ENCODE data around the gene SLC9A9. TPM values are rescaled to one million over a fixed set of nuclear protein-coding genes. Genes with fewer than 3 reads are reported as not detected.

Gene SLC9A9
- polyA plus RNA-seq, 2 donors: 8.3 to 11.9 TPM

GRCh38 chr3:143671626-143672025, 176.6 kb downstream of the SLC9A9 start:
- Histone ChIP-seq H3K27ac (ENCODE audit: low read depth in 2 of 2, low read length in 1 of 2) (no peak overlapping the region), H3K36me3 (ENCODE audit: control insufficient read depth in 2 of 2, insufficient read depth in 2 of 2, low read length in 1 of 2) (no peaks in the 10 kb centered on the region), H3K9me3 (ENCODE audit: control insufficient read depth in 2 of 2, insufficient read depth in 1 of 2, low read depth in 1 of 2, low read length in 1 of 2) (no peaks in the 10 kb centered on the region), H3K4me1 (ENCODE audit: control insufficient read depth in 2 of 2, insufficient read depth in 2 of 2, low read length in 1 of 2) (no peaks in the 10 kb centered on the region), H3K4me3 (ENCODE audit: low read depth in 1 of 2, low read length in 2 of 2) (no peak overlapping the region), H3K27me3 (ENCODE audit: control insufficient read depth in 1 of 2, insufficient read depth in 2 of 2, low read length in 2 of 2) (no peaks in the 10 kb centered on the region)
- 71 to 73% methylated on average over 1 of the region's 1 CpG for WGBS, 2 donors

GRCh38 chr3:143668924-143669790, 179.1 kb downstream of the SLC9A9 start:
- no peaks in the 10 kb centered on the region for H3K36me3 ChIP-seq (ENCODE audit: control insufficient read depth in 2 of 2, insufficient read depth in 2 of 2, low read length in 1 of 2)
- no peak overlapping the region for H3K4me3 ChIP-seq (ENCODE audit: low read depth in 1 of 2, low read length in 2 of 2)
- no peaks in the 10 kb centered on the region for H3K27me3 ChIP-seq (ENCODE audit: control insufficient read depth in 1 of 2, insufficient read depth in 2 of 2, low read length in 2 of 2)
- H3K27ac ChIP-seq (ENCODE audit: low read depth in 2 of 2, low read length in 1 of 2): no peak overlapping the region
- H3K4me1 ChIP-seq (ENCODE audit: control insufficient read depth in 2 of 2, insufficient read depth in 2 of 2, low read length in 1 of 2): no peaks in the 10 kb centered on the region
- H3K9me3 ChIP-seq (ENCODE audit: control insufficient read depth in 2 of 2, insufficient read depth in 1 of 2, low read depth in 1 of 2, low read length in 1 of 2): no peaks in the 10 kb centered on the region
- WGBS, 2 donors: 67 to 72% methylated on average over 5 of the region's 5 CpGs

GRCh38 chr3:143668385-143668784, 179.9 kb downstream of the SLC9A9 start:
- Histone ChIP-seq H3K27me3 (ENCODE audit: control insufficient read depth in 1 of 2, insufficient read depth in 2 of 2, low read length in 2 of 2) (no peaks in the 10 kb centered on the region), H3K4me3 (ENCODE audit: low read depth in 1 of 2, low read length in 2 of 2) (no peak overlapping the region), H3K36me3 (ENCODE audit: control insufficient read depth in 2 of 2, insufficient read depth in 2 of 2, low read length in 1 of 2) (no peaks in the 10 kb centered on the region), H3K9me3 (ENCODE audit: control insufficient read depth in 2 of 2, insufficient read depth in 1 of 2, low read depth in 1 of 2, low read length in 1 of 2) (no peaks in the 10 kb centered on the region), H3K27ac (ENCODE audit: low read depth in 2 of 2, low read length in 1 of 2) (no peak overlapping the region), H3K4me1 (ENCODE audit: control insufficient read depth in 2 of 2, insufficient read depth in 2 of 2, low read length in 1 of 2) (no peaks in the 10 kb centered on the region)
- WGBS, 2 donors: 77 to 90% methylated on average over 5 of the region's 5 CpGs

- H3K36me3 ChIP-seq (ENCODE audit: control insufficient read depth in 2 of 2, insufficient read depth in 2 of 2, low read length in 1 of 2): no peaks in the 10 kb centered on the region
- H3K4me1 ChIP-seq (ENCODE audit: control insufficient read depth in 2 of 2, insufficient read depth in 2 of 2, low read length in 1 of 2): no peaks in the 10 kb centered on the region
- 74 to 76% methylated on average over 3 of the region's 3 CpGs for WGBS, 2 donors
- H3K27ac ChIP-seq (ENCODE audit: low read depth in 2 of 2, low read length in 1 of 2): no peak overlapping the region
- peaks cover 0 to 3% of the 10 kb centered on the region in 2 donors for H3K9me3 ChIP-seq (ENCODE audit: control insufficient read depth in 2 of 2, insufficient read depth in 1 of 2, low read depth in 1 of 2, low read length in 1 of 2)
- no peaks in the 10 kb centered on the region for H3K27me3 ChIP-seq (ENCODE audit: control insufficient read depth in 1 of 2, insufficient read depth in 2 of 2, low read length in 2 of 2)
- H3K4me3 ChIP-seq (ENCODE audit: low read depth in 1 of 2, low read length in 2 of 2): no peak overlapping the region
Measured at GRCh38 chr3:143661677-143662076, 186.6 kb downstream of the SLC9A9 start.

- H3K4me3 ChIP-seq (ENCODE audit: low read depth in 1 of 2, low read length in 2 of 2): no peak overlapping the region
- no peaks in the 10 kb centered on the region for H3K36me3 ChIP-seq (ENCODE audit: control insufficient read depth in 2 of 2, insufficient read depth in 2 of 2, low read length in 1 of 2)
- WGBS, 2 donors: 35 to 53% methylated on average over 2 of the region's 2 CpGs
- no peak overlapping the region for H3K27ac ChIP-seq (ENCODE audit: low read depth in 2 of 2, low read length in 1 of 2)
- H3K4me1 ChIP-seq (ENCODE audit: control insufficient read depth in 2 of 2, insufficient read depth in 2 of 2, low read length in 1 of 2): no peaks in the 10 kb centered on the region
- H3K27me3 ChIP-seq (ENCODE audit: control insufficient read depth in 1 of 2, insufficient read depth in 2 of 2, low read length in 2 of 2): no peaks in the 10 kb centered on the region
- peaks cover 0 to 3% of the 10 kb centered on the region in 2 donors for H3K9me3 ChIP-seq (ENCODE audit: control insufficient read depth in 2 of 2, insufficient read depth in 1 of 2, low read depth in 1 of 2, low read length in 1 of 2)
Measured at GRCh38 chr3:143658861-143659260, 189.4 kb downstream of the SLC9A9 start.

- no peak overlapping the region for H3K4me3 ChIP-seq (ENCODE audit: low read depth in 1 of 2, low read length in 2 of 2)
- peaks cover 0 to 3% of the 10 kb centered on the region in 2 donors for H3K9me3 ChIP-seq (ENCODE audit: control insufficient read depth in 2 of 2, insufficient read depth in 1 of 2, low read depth in 1 of 2, low read length in 1 of 2)
- 93 to 97% methylated on average over 1 of the region's 1 CpG for WGBS, 2 donors
- no peaks in the 10 kb centered on the region for H3K4me1 ChIP-seq (ENCODE audit: control insufficient read depth in 2 of 2, insufficient read depth in 2 of 2, low read length in 1 of 2)
- H3K36me3 ChIP-seq (ENCODE audit: control insufficient read depth in 2 of 2, insufficient read depth in 2 of 2, low read length in 1 of 2): no peaks in the 10 kb centered on the region
- H3K27me3 ChIP-seq (ENCODE audit: control insufficient read depth in 1 of 2, insufficient read depth in 2 of 2, low read length in 2 of 2): no peaks in the 10 kb centered on the region
- H3K27ac ChIP-seq (ENCODE audit: low read depth in 2 of 2, low read length in 1 of 2): no peak overlapping the region
Measured at GRCh38 chr3:143658116-143658515, 190.2 kb downstream of the SLC9A9 start.

- Histone ChIP-seq H3K9me3 (ENCODE audit: control insufficient read depth in 2 of 2, insufficient read depth in 1 of 2, low read depth in 1 of 2, low read length in 1 of 2) (no peaks in the 10 kb centered on the region), H3K4me3 (ENCODE audit: low read depth in 1 of 2, low read length in 2 of 2) (no peak overlapping the region), H3K27me3 (ENCODE audit: control insufficient read depth in 1 of 2, insufficient read depth in 2 of 2, low read length in 2 of 2) (no peaks in the 10 kb centered on the region), H3K36me3 (ENCODE audit: control insufficient read depth in 2 of 2, insufficient read depth in 2 of 2, low read length in 1 of 2) (no peaks in the 10 kb centered on the region), H3K4me1 (ENCODE audit: control insufficient read depth in 2 of 2, insufficient read depth in 2 of 2, low read length in 1 of 2) (no peaks in the 10 kb centered on the region), H3K27ac (ENCODE audit: low read depth in 2 of 2, low read length in 1 of 2) (no peak overlapping the region)
Measured at GRCh38 chr3:143657391-143657790, 190.9 kb downstream of the SLC9A9 start.

GRCh38 chr3:143654906-143655305, 193.4 kb downstream of the SLC9A9 start:
- Histone ChIP-seq H3K27me3 (ENCODE audit: control insufficient read depth in 1 of 2, insufficient read depth in 2 of 2, low read length in 2 of 2) (no peaks in the 10 kb centered on the region), H3K4me1 (ENCODE audit: control insufficient read depth in 2 of 2, insufficient read depth in 2 of 2, low read length in 1 of 2) (no peaks in the 10 kb centered on the region), H3K36me3 (ENCODE audit: control insufficient read depth in 2 of 2, insufficient read depth in 2 of 2, low read length in 1 of 2) (no peaks in the 10 kb centered on the region), H3K27ac (ENCODE audit: low read depth in 2 of 2, low read length in 1 of 2) (no peak overlapping the region), H3K4me3 (ENCODE audit: low read depth in 1 of 2, low read length in 2 of 2) (no peak overlapping the region), H3K9me3 (ENCODE audit: control insufficient read depth in 2 of 2, insufficient read depth in 1 of 2, low read depth in 1 of 2, low read length in 1 of 2) (no peaks in the 10 kb centered on the region)
- 56 to 81% methylated on average over 3 of the region's 3 CpGs for WGBS, 2 donors

GRCh38 chr3:143653935-143654334, 194.3 kb downstream of the SLC9A9 start:
- no peak overlapping the region for H3K27ac ChIP-seq (ENCODE audit: low read depth in 2 of 2, low read length in 1 of 2)

GRCh38 chr3:143653493-143653892, 194.8 kb downstream of the SLC9A9 start:
- H3K36me3 ChIP-seq (ENCODE audit: control insufficient read depth in 2 of 2, insufficient read depth in 2 of 2, low read length in 1 of 2): no peaks in the 10 kb centered on the region
- 75 to 83% methylated on average over 2 of the region's 2 CpGs for WGBS, 2 donors
- no peaks in the 10 kb centered on the region for H3K9me3 ChIP-seq (ENCODE audit: control insufficient read depth in 2 of 2, insufficient read depth in 1 of 2, low read depth in 1 of 2, low read length in 1 of 2)
- H3K27ac ChIP-seq (ENCODE audit: low read depth in 2 of 2, low read length in 1 of 2): no peak overlapping the region
- H3K4me3 ChIP-seq (ENCODE audit: low read depth in 1 of 2, low read length in 2 of 2): no peak overlapping the region
- no peaks in the 10 kb centered on the region for H3K4me1 ChIP-seq (ENCODE audit: control insufficient read depth in 2 of 2, insufficient read depth in 2 of 2, low read length in 1 of 2)
- H3K27me3 ChIP-seq (ENCODE audit: control insufficient read depth in 1 of 2, insufficient read depth in 2 of 2, low read length in 2 of 2): no peaks in the 10 kb centered on the region

More at GRCh38 chr3:143653935-143654334, 194.3 kb downstream of the SLC9A9 start:
- Histone ChIP-seq H3K27me3 (ENCODE audit: control insufficient read depth in 1 of 2, insufficient read depth in 2 of 2, low read length in 2 of 2) (no peaks in the 10 kb centered on the region), H3K9me3 (ENCODE audit: control insufficient read depth in 2 of 2, insufficient read depth in 1 of 2, low read depth in 1 of 2, low read length in 1 of 2) (no peaks in the 10 kb centered on the region), H3K36me3 (ENCODE audit: control insufficient read depth in 2 of 2, insufficient read depth in 2 of 2, low read length in 1 of 2) (no peaks in the 10 kb centered on the region), H3K4me3 (ENCODE audit: low read depth in 1 of 2, low read length in 2 of 2) (no peak overlapping the region), H3K4me1 (ENCODE audit: control insufficient read depth in 2 of 2, insufficient read depth in 2 of 2, low read length in 1 of 2) (no peaks in the 10 kb centered on the region)
- WGBS, 2 donors: 90 to 92% methylated on average over 2 of the region's 2 CpGs
